Neural progenitor cell (in vitro differentiated cells): ENCODE results near the gene HAS3. TPM values are rescaled to one million over a fixed set of nuclear protein-coding genes. Genes with fewer than 3 reads are reported as not detected.

Source experiments
- DNase-seq: peaks from one replicate; pipeline ENCODE4 v3.0.0-alpha.2; 2016; ENCODE audit warnings: low spot score
- H2AFZ ChIP-seq: fragments of 200-600 bp; sonication (generic); replicated peaks from 2 replicates; pipeline ENCODE4 v1.6.1; 2016; ENCODE audit warnings: antibody characterized with exemption
- H3F3A ChIP-seq: fragments of 200-600 bp; sonication (generic); 2 replicates; pipeline ENCODE4 v1.6.1; 2016; ENCODE audit warnings: antibody characterized with exemption, low read depth
- H3K27ac ChIP-seq: fragments of 200-600 bp; sonication (generic); 2 replicates; pipeline ENCODE4 v1.5.1; 2016; ENCODE audit warnings: mild to moderate bottlenecking
- H3K27me3 ChIP-seq: fragments of 200-600 bp; sonication (generic); 2 replicates; pipeline ENCODE4 v1.6.1; 2016; ENCODE audit warnings: mild to moderate bottlenecking, moderate library complexity
- H3K36me3 ChIP-seq: fragments of 200-600 bp; sonication (generic); 2 replicates; pipeline ENCODE4 v1.5.1; 2016
- H3K4me1 ChIP-seq: fragments of 200-600 bp; sonication (generic); 2 replicates; pipeline ENCODE4 v1.6.1; 2016; ENCODE audit warnings: mixed run types
- H3K4me2 ChIP-seq: fragments of 200-600 bp; sonication (generic); 2 replicates; pipeline ENCODE4 v1.6.1; 2016
- H3K4me3 ChIP-seq: fragments of 200-600 bp; sonication (generic); 2 replicates; pipeline ENCODE4 v1.5.1; 2016
- H3K79me2 ChIP-seq: fragments of 200-600 bp; sonication (generic); 2 replicates; pipeline ENCODE4 v1.6.1; 2016; ENCODE audit warnings: low read depth
- H3K9ac ChIP-seq: fragments of 200-600 bp; sonication (generic); 2 replicates; pipeline ENCODE4 v1.6.1; 2016
- H3K9me3 ChIP-seq: fragments of 200-600 bp; sonication (generic); 2 replicates; pipeline ENCODE4 v1.5.1; 2016; ENCODE audit warnings: low read depth
- H4K20me1 ChIP-seq: fragments of 200-600 bp; sonication (generic); 2 replicates; pipeline ENCODE4 v1.6.1; 2016; ENCODE audit warnings: low read depth
- H3K27ac Mint-ChIP-seq: 3 replicates; pipeline ENCODE4 v1.8.0; 2021; ENCODE audit warnings: mixed read lengths
- H3K27me3 Mint-ChIP-seq: 2 replicates; pipeline ENCODE4 v1.8.0; 2022; ENCODE audit warnings: low read depth, mild to moderate bottlenecking, inconsistent platforms, moderate library complexity, mixed read lengths; ENCODE audit not compliant: insufficient read depth
- H3K36me3 Mint-ChIP-seq: 3 replicates; pipeline ENCODE4 v1.8.0; 2021; ENCODE audit warnings: mixed read lengths
- H3K4me1 Mint-ChIP-seq: 3 replicates; pipeline ENCODE4 v1.8.0; 2021; ENCODE audit warnings: mixed read lengths
- H3K4me3 Mint-ChIP-seq: 3 replicates; pipeline ENCODE4 v1.8.0; 2021; ENCODE audit warnings: mild to moderate bottlenecking, moderate library complexity, mixed read lengths
- H3K9me3 Mint-ChIP-seq: 3 replicates; pipeline ENCODE4 v1.8.0; 2020; ENCODE audit warnings: mixed read lengths
- CTCF ChIP-seq: fragments of 200-600 bp; sonication (generic); IDR thresholded peaks from 2 replicates; pipeline ENCODE4 v1.5.1; 2017; ENCODE audit warnings: antibody characterized with exemption, mild to moderate bottlenecking
- EZH2 ChIP-seq: fragments of 200-600 bp; sonication (generic); IDR thresholded peaks from 2 replicates; pipeline ENCODE4 v1.6.1; 2017; ENCODE audit warnings: antibody characterized with exemption, mild to moderate bottlenecking, moderate library complexity
- EZH2phosphoT487 ChIP-seq: fragments of 200-600 bp; sonication (generic); IDR thresholded peaks from 2 replicates; pipeline ENCODE4 v1.6.1; 2017; ENCODE audit warnings: antibody characterized with exemption
- total RNA-seq: library from RNA; depleted of rRNA; stranded (reverse); fragments of >200 nt; gene quantifications from 2 replicates; pipeline ENCODE4 v1.2.3, GENCODE V29; 2015; ENCODE audit warnings: low replicate concordance

The HAS3 gene
- total RNA-seq, 1 donor from 2014 or later = 2.5 TPM

- Mint-ChIP-seq H3K9me3 (no peaks in the 10 kb centered on the region), H3K27ac (no peak overlapping the region), H3K4me1 (peaks cover 24% of the 10 kb centered on the region), H3K27me3 (peaks cover 2% of the 10 kb centered on the region), H3K36me3 (no peaks in the 10 kb centered on the region), H3K4me3 (no peak overlapping the region)
- H3K4me3 ChIP-seq = no peak overlapping the region
- no peak overlapping the region for H3K9ac ChIP-seq
- peak; percentile 33 for DNase-seq
- no peaks in the 10 kb centered on the region for H3K9me3 ChIP-seq
- H3K27ac ChIP-seq = no peak overlapping the region
- peak overlapping the region; percentile 46 for H3K4me2 ChIP-seq
- no peaks in the 10 kb centered on the region for H3K36me3 ChIP-seq
- no peaks in the 10 kb centered on the region for H4K20me1 ChIP-seq
- H2AFZ ChIP-seq = peak overlapping the region; percentile 14
- no peaks in the 10 kb centered on the region for H3K79me2 ChIP-seq
- H3F3A ChIP-seq = peaks cover 26% of the 10 kb centered on the region
- H3K27me3 ChIP-seq = no peaks in the 10 kb centered on the region
- no peak for TF ChIP-seq EZH2
- no peak for TF ChIP-seq EZH2phosphoT487
- no peak for TF ChIP-seq CTCF
- peaks cover 29% of the 10 kb centered on the region for H3K4me1 ChIP-seq
These were observed 40.6 kb upstream of the HAS3 start for GRCh38 chr16:69064764-69065313.

- no peak overlapping the region for H3K27ac Mint-ChIP-seq
- Histone ChIP-seq H3K27me3 (peaks cover 32% of the 10 kb centered on the region), H3F3A (peaks cover 41% of the 10 kb centered on the region), H3K9ac (no peak overlapping the region), H2AFZ (no peak overlapping the region), H3K27ac (no peak overlapping the region), H3K36me3 (no peaks in the 10 kb centered on the region), H3K4me1 (peaks cover 47% of the 10 kb centered on the region), H4K20me1 (peaks cover 9% of the 10 kb centered on the region), H3K9me3 (no peaks in the 10 kb centered on the region), H3K79me2 (no peaks in the 10 kb centered on the region), H3K4me2 (no peak overlapping the region), H3K4me3 (no peak overlapping the region)
- H3K9me3 Mint-ChIP-seq = no peaks in the 10 kb centered on the region
- no peaks in the 10 kb centered on the region for H3K36me3 Mint-ChIP-seq
- DNase-seq = no peak
- H3K4me3 Mint-ChIP-seq = no peak overlapping the region
- peaks cover 41% of the 10 kb centered on the region for H3K4me1 Mint-ChIP-seq
- TF ChIP-seq CTCF = no peak
- TF ChIP-seq EZH2 = no peak
- TF ChIP-seq EZH2phosphoT487 = no peak
- H3K27me3 Mint-ChIP-seq = peaks cover 4% of the 10 kb centered on the region
These were observed 35.9 kb upstream of the HAS3 start for GRCh38 chr16:69069504-69069903.

DNA sequence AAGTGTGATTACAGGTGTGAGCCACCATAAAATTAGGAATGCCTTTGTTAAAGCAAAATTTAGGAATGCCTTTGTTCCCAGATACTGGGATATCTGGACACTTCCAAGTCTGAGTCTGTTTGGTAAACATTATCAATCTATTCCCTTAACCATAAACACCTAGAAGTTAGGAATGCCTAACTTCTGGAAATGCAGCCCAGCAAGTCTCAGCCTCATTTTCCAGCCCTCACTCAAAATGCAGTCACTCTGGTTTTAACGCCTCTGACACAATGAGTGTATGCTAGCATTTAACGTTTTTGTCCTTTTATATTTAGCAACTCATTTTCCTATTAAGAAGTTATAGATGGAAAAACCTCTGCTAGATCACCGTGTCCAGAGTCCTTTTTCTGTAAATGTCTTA lies 34.4 kb upstream of the HAS3 start:
- Mint-ChIP-seq H3K4me3 (no peak overlapping the region), H3K4me1 (peaks cover 25% of the 10 kb centered on the region), H3K27ac (no peak overlapping the region), H3K9me3 (no peaks in the 10 kb centered on the region), H3K36me3 (no peaks in the 10 kb centered on the region), H3K27me3 (peaks cover 4% of the 10 kb centered on the region)
- no peak overlapping the region for H3K9ac ChIP-seq
- no peak overlapping the region for H3K4me3 ChIP-seq
- H3K79me2 ChIP-seq = no peaks in the 10 kb centered on the region
- TF ChIP-seq CTCF (no peak), EZH2 (no peak), EZH2phosphoT487 (no peak)
- H3K9me3 ChIP-seq = no peaks in the 10 kb centered on the region
- no peak for DNase-seq
- H3K27me3 ChIP-seq = peaks cover 32% of the 10 kb centered on the region
- H3K27ac ChIP-seq = no peak overlapping the region
- H3K36me3 ChIP-seq = no peaks in the 10 kb centered on the region
- peaks cover 9% of the 10 kb centered on the region for H4K20me1 ChIP-seq
- H3F3A ChIP-seq = peaks cover 32% of the 10 kb centered on the region
- no peak overlapping the region for H2AFZ ChIP-seq
- no peak overlapping the region for H3K4me2 ChIP-seq
- peaks cover 31% of the 10 kb centered on the region for H3K4me1 ChIP-seq
